M059J (cell line): ENCODE results near the gene CCSER2. TPM values are rescaled to one million over a fixed set of nuclear protein-coding genes. Genes with fewer than 3 reads are reported as not detected.
"Not testable (repeated sequence)": the region's sequence is repeated elsewhere in the genome, so short reads cannot be mapped to it uniquely, and the experiment has no call there.

Source experiments
- DNase-seq: peaks from one replicate; pipeline ENCODE4 v3.0.0-alpha.2; 2012; ENCODE audit warnings: low read depth
- total RNA-seq: library from RNA; depleted of rRNA; stranded (reverse); fragments of >200 nt; shearing (Covaris generic); gene quantifications from 2 replicates; pipeline ENCODE4 v1.2.3, GENCODE V29; 2014

The CCSER2 gene
- total RNA-seq, 1 experiment from 2014 or later: 18.3 TPM

DNA sequence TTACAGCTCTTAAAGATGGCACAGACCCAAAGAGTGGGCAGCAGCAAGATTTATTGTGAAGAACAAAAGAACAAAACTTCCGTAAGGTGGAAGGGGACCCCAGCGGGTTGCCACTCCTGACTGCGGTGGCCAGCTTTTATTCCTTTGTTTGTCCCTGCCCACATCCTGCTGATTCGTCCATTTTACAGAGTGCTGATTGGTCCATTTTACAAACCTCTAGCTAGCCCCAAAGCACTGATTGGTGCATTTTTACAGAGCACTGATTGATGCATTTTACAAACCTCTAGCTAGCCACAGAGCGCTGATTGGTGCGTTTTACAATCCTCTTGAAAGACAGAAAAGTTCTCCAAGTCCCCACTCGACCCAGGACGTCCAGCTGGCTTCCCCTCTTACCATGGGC, 16.8 kb upstream of the CCSER2 start:
- no peak for DNase-seq

DNA sequence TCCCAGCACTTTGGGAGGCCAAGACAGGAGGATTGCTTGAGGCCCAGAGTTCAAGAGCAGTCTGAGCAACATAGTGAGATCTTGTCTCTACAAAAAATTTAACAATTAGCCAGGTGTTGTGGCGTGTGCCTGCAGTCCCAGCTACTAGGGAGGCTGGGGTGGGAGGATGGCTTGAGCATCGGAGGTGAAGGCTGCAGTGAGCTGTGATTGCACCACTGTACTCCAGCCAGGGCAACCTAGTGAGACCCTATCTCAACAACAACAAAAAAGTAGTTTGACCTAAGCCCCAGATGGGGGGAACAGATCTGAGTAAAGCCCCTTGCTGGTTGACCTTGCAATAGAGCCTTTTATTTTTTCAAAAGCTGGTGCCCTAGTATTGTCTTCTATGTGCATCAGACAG, 15.6 kb upstream of the CCSER2 start:
- DNase-seq: no peak

DNA sequence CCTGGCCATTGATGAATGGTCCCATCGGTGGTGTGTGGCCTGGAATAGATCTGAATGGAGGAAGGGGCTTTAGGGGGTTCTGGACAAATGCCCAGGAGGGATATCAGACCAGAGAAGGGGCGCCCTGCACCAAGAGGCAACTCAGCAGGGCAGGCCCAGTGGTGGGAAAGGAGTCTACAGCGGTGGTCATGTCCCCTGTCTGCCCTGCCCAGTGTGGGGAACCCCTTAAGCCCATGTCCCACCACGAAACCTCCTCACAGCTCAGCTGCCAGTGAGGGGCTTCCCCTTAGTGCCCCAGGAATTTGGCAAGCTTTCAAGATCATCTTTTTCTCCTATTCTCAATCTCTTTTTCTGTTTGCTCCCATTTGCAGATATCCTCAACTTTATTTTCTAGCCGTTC, 14.1 kb upstream of the CCSER2 start:
- DNase-seq: no peak

DNA sequence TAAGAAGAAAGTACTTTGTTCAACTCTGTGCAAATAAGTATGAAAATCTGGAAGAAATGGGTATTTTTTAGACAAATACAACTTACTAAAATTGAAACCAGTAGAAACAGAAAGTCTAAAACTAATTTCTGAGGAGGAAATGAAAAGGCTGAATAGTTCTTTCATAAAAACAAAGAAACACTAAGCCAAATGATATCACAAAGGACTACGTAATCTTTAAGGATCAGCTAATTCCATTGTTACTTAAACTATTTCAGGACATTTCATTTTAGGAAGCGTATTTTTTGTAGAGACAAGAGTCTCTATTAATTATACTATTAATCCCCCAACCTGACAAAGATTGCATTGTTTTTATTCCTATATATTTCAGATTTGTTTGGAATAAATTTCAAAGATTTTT, 11.2 kb upstream of the CCSER2 start:
- no peak for DNase-seq

DNA sequence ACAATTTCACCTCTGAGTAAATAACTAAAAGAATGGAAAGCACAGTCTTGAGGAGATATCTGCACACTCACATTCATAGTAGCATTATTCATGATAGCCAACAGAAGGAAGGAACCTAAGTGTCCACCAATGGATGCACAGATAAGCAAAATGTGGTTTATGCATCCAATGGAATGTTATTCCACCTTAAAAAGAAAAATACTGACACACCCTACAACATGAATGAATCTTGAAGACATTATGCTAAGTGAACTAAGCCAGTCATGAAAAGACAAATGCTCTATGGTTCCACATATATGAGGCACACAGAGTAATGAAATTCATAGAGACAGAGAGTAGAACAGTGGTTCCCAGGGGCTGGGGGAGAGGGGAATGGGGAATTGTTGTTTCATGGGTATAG, 6.5 kb upstream of the CCSER2 start:
- no peak for DNase-seq

DNA sequence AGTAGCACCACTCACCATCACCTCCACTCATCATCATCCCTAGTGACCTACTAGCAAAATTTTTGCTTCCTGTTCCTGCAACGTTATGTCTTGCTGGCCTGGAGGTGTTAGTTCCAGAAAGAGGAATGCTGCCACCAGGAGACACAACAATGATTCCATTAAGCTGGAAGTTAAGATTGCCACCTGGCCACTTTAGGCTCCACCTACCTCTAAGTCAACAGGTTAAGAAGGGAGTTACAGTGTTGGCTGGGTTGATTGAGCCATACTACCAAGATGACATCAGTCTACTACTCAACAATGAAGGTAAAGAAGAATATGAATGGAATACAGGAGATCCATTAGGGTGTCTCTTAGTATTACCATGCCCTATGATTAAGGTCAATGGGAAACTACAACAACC, 4.8 kb upstream of the CCSER2 start:
- not testable (repeated sequence) for DNase-seq

DNA sequence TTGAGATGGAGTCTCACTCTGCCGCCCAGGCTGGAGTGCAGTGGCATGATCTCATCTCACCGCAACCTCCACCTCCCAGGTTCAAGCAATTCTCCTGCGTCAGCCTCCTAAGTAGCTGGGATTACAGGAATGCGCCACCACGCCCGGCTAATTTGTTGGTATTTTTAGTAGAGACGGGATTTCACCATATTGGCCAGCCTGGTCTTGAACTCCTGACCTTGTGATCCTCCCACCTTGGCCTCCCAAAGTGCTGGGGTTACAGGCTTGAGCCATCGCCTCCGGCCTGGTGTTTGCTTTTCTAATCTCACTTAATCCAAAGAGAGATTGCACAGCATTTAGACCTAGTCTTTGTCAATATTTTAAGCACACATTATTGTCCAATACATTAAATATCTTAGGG, 1.4 kb upstream of the CCSER2 start:
- DNase-seq: not testable (repeated sequence)

DNA sequence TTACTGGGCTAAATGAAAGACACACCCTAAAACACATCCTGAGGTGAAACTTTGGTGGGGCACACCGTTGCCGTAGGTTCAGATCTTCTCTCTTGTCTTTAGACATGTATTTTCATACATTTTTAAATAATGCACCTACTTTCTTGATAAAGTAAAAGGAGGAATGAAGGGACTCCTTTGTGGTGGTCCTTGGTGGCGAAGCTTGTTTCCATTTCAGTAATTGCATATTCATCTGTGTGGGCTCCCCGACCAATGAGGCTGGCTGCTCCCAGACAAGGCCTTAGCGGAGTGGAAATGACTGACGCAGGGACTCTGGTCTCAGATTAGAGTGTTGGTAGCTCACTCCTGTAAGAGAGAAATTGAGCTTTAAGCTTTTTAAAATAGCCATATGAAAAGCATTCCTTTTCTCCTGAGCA, 815 bp downstream of the CCSER2 start:
- peak; percentile 48 for DNase-seq

DNA sequence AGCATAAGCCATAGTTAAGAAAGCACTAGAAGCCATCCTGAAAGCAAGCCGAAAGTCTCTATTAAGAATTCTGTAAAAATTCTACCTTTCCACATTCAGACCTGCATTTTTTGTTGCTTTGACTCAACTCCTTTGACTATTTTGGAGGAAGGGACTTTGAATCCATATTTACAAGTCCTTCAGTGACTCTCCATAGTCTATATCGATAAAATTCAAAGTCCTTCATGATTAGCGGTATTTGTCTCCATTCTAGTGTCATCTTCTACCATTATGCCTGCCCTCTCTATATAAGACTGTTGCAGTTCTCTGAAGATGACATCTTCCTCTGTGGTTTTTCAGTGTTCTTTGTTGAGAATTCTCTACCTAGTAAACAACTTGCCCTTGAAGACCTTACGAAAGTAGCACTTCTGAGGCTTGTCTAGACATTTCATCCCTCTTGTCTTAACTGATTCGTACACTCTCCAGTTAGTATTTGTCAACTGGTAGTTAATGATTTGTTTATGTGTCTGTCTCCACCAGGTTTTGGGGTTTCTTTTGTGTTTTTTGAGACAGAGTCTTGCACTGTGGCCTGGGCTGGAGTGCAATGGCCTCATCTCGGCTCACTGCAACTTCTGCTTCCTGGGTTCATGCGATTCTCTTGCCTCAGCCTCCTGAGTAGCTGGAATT, 1.7 kb downstream of the CCSER2 start:
- no peak for DNase-seq

DNA sequence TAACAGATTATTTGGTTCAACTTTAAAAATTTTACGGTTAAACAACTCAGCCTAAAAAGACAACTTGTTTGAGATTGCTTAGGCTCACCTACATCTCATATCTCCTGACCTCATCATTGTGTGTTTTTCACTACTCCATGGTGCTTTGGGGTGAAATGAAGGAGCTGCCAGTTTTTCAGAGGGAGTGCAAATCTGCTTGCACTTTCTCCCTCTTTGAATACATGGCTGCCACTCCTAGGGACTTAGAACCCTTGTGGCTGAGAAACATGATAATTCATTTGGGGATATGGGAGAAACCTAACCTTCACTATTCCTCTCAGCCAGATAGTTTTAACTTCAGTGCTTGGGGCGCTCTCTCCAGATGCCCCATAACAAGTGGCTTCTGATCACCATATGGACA, 2.7 kb downstream of the CCSER2 start:
- DNase-seq: no peak

DNA sequence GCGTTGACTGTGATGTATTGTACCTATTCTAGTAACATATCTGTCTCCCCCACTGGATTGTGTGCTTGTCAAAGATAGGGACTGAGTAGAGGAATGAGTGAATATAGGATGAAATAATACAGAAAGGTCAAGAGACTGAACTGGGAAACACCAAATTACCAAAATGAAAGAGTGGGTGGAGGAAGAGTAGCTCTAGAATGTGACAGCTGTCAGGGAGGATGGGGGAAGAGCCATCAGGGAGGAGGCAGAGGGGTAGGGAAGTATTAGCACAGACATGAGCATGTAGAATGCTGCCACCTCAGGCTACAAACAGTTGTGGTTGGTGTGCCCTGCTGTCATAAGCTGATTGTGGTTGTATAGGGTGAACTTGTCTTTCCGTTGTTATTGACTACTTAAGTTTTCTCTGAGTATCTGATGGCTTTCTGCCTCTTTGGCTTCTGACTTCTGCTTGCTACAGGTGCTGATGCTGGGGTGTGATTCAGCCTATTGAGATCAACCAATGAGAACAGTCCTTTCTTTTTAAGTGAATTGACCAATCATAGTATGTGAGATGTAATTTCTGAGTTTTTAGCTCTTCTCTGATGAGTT, 5.6 kb downstream of the CCSER2 start:
- DNase-seq: peak; percentile 39

DNA sequence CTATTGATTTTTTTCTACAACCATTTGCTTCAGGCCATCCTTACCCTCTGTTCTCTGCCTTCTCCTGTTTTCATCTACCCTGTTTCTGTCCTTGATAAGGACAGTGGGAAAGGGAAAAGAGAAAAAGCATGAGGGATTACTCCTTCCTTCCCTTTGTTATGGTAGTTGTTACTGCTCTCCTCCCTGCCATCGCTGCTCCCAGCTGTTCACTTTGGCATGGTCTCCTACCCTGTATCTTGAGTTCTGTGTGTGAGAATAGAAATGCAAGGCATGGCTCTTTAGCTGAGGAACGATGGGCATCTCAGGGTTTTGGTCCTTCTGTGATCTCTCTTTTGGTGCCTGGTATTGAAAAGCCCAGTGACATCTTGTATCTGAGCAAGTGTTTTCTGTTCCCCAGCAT, 6.4 kb downstream of the CCSER2 start:
- no peak for DNase-seq

DNA sequence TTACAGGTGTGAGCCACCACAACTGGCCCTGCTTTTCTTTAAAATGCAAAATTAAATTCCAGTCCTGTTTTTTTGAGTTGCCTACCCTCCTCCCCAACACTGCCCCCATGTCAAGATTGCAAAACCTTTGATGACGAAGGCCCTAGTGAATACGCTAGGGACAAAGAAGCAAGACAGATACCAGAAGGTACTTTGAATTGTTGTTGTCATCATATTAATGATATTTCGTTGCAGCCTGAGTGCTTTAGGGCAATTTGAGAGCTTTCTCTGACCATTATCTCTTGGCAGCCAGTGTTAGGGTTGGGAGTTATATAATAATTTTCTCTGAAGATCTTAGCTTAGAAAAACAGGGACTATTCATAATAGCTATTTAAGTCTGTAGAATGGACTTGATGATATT, 7.1 kb downstream of the CCSER2 start:
- DNase-seq: no peak

DNA sequence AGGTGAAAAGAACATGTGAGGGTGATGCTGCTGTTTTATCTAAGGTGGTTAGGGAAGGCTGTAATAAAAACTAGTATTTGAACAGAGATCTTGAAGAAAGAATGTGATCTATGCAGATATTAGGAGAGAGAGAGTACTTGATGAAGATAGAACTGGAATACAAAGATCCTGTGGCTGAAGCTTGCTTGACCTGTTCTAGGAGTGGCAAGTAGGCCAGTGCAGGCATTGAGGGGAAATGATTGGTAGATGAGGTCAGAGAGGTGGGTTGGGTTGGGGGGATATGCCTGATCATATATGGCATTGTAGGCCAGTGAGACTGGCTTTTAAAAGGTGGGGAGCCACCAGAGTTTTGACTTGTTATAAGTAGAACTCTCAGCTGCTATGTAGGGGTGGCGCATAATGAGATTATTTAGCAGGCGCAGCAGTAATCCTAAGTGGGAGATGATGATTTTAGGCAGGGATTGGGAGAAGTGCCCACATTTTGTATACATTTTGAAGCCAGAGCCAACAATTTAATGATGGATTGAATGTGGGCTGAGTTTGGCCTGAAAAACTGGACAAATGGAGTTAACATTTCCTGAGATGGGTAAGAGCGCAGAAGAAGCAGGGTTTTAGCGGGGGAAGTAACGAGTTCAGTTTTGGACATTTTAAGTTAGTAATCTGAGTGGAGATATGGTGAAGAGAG, 8.2 kb downstream of the CCSER2 start:
- DNase-seq: no peak

DNA sequence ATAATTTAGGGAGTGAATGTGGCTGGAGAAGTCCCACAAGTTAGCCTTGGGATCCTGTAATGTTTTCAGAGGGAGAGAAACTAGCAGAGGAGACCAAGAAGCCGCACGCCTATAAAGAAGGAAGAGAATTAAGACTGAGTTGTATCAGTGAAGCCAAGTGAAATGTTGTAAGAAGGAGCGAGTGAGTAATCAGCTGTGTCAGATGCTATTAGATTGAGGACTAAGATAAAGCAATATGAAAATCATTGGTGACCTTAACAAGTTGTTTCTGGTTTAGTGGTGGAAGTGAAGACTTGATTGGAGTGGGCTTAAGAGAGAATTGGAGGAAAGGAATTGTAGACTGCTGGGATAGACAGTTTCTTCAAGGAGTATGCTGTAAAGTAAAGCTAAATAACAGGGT, 8.8 kb downstream of the CCSER2 start:
- DNase-seq: peak; percentile 71

DNA sequence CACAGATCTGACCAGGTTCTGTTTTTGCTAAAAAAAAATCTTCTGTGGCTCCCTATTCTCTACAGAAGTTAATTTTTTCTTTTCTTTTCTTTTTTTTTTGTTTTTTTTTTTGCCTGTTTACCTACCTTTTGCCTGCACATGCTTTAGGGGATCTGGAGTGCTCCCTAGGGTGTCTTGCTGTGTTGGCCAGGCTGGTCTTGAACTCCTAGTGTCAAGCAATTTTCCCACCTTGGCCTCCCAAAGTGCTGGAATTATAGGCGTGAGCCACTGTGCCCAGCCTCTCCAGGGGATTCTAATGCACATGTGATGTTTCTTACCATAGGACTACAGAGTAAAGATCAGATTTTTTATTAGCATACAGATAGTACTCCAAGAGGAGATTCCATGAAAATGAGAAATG, 10.6 kb downstream of the CCSER2 start:
- no peak for DNase-seq

DNA sequence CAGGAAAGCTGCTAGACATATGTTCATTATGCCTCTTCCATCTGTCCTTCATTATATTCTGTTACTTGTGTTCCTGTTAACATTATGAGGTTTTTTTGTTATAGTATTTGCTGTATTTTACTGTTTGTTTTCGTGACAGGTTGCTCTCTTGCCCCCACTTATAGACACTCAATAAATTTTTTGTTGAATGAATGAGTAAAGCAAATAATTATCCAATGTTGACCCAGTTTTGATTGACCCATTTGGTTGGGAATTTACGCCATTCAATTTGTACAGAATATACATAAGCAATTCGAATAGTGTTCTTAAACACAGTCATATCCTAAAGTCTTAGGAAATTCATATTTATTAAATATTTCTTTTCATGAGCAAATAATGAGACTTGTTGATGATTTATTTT, 11.8 kb downstream of the CCSER2 start:
- no peak for DNase-seq

DNA sequence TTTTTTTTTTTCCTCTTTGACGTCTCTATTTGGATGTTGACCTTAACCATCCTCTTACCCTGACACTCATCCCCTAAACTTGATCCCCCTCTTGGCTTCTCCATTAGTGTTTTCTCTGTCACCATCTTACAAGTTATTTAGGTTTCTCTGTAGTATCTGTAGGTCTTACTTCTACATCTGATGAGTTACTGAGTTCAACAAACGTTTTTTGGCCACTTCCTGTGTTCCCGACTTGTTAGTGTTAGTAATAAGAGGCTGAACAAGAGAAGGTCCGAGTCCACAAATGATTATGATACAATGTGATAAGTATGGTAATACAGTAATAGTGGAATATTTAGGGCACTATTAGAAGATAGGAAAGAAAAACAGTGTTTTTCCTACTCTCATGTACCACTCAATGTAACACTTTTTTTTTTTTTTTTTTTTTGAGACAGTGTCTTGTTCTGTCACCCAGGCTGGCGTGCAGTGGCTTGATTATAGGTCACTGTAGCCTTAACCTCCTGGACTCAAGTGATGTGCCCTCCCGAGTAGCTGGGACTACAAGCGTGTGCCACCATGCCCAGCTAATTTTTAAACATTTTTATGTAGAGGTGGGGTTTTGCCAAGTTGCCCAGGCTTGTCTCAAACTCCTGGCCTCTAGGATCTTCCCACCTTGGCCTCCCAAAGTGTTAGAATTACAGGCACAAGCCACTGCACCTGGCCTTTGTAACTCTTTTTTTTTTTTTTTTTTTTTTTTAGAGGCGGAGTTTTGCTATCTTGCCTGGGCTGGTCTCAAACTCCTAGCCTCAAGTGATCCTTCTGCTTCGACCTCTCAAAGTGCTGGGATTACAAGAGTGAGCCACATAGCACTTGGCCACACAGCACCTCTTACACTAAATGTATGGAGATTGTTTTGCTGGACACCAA, 12.5 kb downstream of the CCSER2 start:
- DNase-seq: no peak

DNA sequence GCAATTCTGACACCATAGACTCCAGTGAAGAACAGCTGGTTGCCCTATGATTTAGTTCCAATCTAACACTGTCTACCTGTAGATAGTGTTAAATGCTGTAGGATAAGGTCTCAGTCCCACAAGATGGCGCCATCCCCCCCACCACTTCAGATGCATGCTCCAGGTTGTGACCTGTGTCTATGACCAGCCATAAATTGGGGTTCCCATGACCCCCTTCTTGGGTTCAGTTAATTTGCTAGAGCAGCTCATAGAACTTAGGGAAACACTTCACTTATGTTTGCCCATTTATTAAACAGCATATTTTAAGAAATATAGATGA, 13.1 kb downstream of the CCSER2 start:
- DNase-seq: no peak

DNA sequence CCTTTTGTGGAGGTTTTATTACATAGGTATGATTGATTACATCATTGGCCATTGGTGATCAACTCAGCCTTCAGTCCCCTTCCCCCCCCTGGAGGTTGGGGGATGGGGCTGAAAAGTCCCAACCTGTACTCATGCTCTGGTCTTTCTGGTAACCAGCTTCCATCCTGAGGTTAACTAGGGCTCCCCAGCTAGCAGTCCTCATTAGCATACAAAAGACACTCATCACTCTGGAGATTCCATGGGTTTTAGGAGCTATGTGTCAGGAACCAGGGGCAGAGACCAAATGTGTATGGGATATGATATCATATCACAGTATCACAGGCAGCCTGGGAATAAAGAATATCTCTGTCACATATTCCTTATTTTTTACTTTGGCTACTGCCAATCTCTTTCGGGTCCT, 13.6 kb downstream of the CCSER2 start:
- no peak for DNase-seq

DNA sequence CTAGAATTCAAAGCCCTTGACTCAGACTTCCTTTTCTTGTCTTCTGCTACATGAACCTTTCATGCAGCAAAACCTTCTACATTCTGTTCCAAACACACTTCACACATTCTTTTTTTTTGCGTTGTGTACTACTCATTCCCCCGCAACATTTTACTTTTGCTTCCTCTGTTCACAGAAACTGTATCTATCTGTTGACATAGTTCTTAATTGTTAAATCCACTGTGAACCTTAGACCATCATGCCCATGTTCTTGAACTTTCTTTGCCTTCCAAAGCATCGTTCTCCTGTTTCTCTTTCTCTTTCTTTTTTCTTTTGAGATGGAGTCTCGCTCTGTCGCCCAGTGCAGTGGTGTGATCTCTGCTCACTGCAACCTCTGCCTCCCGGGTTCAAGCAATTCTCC, 14.2 kb downstream of the CCSER2 start:
- no peak for DNase-seq

DNA sequence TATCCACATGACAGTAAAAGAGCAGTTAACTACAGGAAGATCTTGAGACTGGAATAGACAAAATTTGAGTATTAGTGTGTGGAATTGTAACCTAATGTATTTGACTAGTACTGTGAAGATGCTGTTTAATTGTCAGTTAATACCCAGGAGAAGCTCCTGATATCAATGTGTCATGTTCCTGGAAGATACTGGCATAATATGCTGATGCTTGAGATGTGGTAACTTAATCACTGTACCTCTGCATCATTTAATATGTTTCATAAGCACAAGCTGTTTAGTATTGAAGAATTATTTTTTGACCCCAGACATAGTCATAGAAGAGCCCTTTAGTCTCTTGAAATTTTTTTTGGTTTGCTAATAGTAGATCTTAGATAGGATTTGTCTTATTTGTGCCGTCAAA, 15.4 kb downstream of the CCSER2 start:
- DNase-seq: no peak

DNA sequence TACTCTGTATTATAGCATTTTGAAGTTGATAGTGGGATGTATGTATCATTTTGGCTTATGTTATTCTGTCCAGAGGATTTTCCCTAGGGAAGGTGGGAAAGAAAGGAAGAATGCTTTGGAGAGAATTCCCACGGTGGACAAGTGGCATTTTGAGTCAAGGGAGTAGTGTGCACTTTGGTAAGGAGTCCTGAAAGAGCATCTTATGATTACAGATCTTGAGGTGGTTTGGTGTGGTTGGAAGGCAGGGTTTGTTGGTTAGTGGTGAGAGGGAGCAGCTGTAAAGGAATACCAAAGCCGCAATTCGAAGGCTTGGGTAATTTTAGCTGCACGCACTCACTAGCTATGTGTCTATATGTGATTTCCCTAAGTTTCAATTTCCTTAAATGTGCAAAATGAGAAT, 16.1 kb downstream of the CCSER2 start:
- DNase-seq: no peak
